Common myeloid progenitor, CD34-positive (primary cell): Measurements from ENCODE around the gene CCDC12.

Experiments used
- CTCF ChIA-PET: fragments of 350-600 bp; sonication (Branson Sonifier 250); formaldehyde crosslinking; loops from one replicate; lab custom pipeline; 2021; ENCODE audit warnings: antibody characterized with exemption; lab: Charles Lee
- POLR2A ChIA-PET: fragments of 350-600 bp; sonication (Branson Sonifier 250); formaldehyde crosslinking; loops from one replicate; lab custom pipeline; 2021; ENCODE audit warnings: antibody characterized with exemption; lab: Charles Lee
- DNase-seq, 3 donors: peaks; one replicate each; pipeline versions ENCODE4 v3.0.0 to v3.0.0-alpha.2; 2013
- H3K27ac ChIP-seq, 2 experiments: 1 replicate in 1 of 2; 2 replicates in 1 of 2; pipeline ENCODE4 v1.7.0; 2013; ENCODE audit warnings: inconsistent platforms in 2 of 2, low read length in 2 of 2, mild to moderate bottlenecking in 2 of 2, low read depth in 1 of 2, moderate library complexity in 1 of 2; ENCODE audit not compliant: severe bottlenecking in 2 of 2, insufficient read depth in 1 of 2, poor library complexity in 1 of 2
- H3K27me3 ChIP-seq, 5 experiments: replicated peaks in 2 of 5; 1 replicate in 3 of 5; 2 replicates in 2 of 5; pipeline versions ENCODE4 v1.6.1 to v1.7.0; 2013; ENCODE audit warnings: low read length in 4 of 5, mild to moderate bottlenecking in 2 of 5, moderate library complexity in 2 of 5, inconsistent platforms in 1 of 5; ENCODE audit not compliant: insufficient read depth in 5 of 5, control insufficient read depth in 4 of 5
- H3K36me3 ChIP-seq, 4 experiments: 1 replicate in 2 of 4; 2 replicates in 2 of 4; pipeline versions ENCODE4 v1.6.1 to v1.7.0; 2013; ENCODE audit warnings: low read length in 3 of 4, control low read depth in 1 of 4, mild to moderate bottlenecking in 1 of 4; ENCODE audit not compliant: control insufficient read depth in 4 of 4, insufficient read depth in 4 of 4
- H3K4me1 ChIP-seq, 4 experiments: 1 replicate in 3 of 4; 2 replicates in 1 of 4; pipeline versions ENCODE4 v1.6.1 to v1.7.1; 2013; ENCODE audit warnings: low read length in 3 of 4, mild to moderate bottlenecking in 3 of 4, control low read depth in 1 of 4, inconsistent platforms in 1 of 4, moderate library complexity in 1 of 4; ENCODE audit not compliant: control insufficient read depth in 4 of 4, insufficient read depth in 4 of 4; ENCODE audit errors: control extremely low read depth in 1 of 4
- H3K4me3 ChIP-seq, 7 experiments: 1 replicate in 4 of 7; 2 replicates in 3 of 7; pipeline versions ENCODE4 v1.5.1 to v1.7.0; 2013; ENCODE audit warnings: mild to moderate bottlenecking in 7 of 7, low read length in 6 of 7, moderate library complexity in 6 of 7, inconsistent platforms in 2 of 7, low read depth in 2 of 7, control low read depth in 1 of 7; ENCODE audit not compliant: insufficient read depth in 4 of 7, control insufficient read depth in 1 of 7; ENCODE audit errors: extremely low read depth in 1 of 7
- H3K9me3 ChIP-seq, 5 experiments: 1 replicate in 4 of 5; 2 replicates in 1 of 5; pipeline versions ENCODE4 v1.6.1 to v1.7.1; 2013; ENCODE audit warnings: low read length in 4 of 5, mild to moderate bottlenecking in 2 of 5, inconsistent platforms in 1 of 5, low read depth in 1 of 5, moderate library complexity in 1 of 5; ENCODE audit not compliant: control insufficient read depth in 4 of 5, insufficient read depth in 2 of 5; ENCODE audit errors: control extremely low read depth in 1 of 5
- WGBS: methylation state at CpG from one replicate; pipeline ENCODE4 v1.1.5; 2013; ENCODE audit not compliant: insufficient coverage; 5-methylcytosine and 5-hydroxymethylcytosine counted together

The CCDC12 gene

GRCh38 chr3:46893146-46893748 is 83.3 kb downstream of the CCDC12 start:
- no peaks in the 10 kb centered on the region for H3K36me3 ChIP-seq
- WGBS: 100% methylated on average over 3 of the region's 6 CpGs
- ChIA-PET CTCF (interaction anchor here (1.3 to 9.0 kb wide), 9 partner anchors 9 to 185 kb away, joined by 4 to 68 read pairs (median 15); no protein-coding TSS in a partner anchor), POLR2A (no interaction called here)
- H3K27ac ChIP-seq: no peak overlapping the region
- no peaks in the 10 kb centered on the region for H3K9me3 ChIP-seq
- peaks cover 0 to 28% (median 22%) of the 10 kb centered on the region in 4 experiments for H3K4me1 ChIP-seq
- peaks cover 0 to 9% (median 6%) of the 10 kb centered on the region in 5 experiments for H3K27me3 ChIP-seq
- no peak for DNase-seq
- H3K4me3 ChIP-seq: no peak overlapping the region

DNA sequence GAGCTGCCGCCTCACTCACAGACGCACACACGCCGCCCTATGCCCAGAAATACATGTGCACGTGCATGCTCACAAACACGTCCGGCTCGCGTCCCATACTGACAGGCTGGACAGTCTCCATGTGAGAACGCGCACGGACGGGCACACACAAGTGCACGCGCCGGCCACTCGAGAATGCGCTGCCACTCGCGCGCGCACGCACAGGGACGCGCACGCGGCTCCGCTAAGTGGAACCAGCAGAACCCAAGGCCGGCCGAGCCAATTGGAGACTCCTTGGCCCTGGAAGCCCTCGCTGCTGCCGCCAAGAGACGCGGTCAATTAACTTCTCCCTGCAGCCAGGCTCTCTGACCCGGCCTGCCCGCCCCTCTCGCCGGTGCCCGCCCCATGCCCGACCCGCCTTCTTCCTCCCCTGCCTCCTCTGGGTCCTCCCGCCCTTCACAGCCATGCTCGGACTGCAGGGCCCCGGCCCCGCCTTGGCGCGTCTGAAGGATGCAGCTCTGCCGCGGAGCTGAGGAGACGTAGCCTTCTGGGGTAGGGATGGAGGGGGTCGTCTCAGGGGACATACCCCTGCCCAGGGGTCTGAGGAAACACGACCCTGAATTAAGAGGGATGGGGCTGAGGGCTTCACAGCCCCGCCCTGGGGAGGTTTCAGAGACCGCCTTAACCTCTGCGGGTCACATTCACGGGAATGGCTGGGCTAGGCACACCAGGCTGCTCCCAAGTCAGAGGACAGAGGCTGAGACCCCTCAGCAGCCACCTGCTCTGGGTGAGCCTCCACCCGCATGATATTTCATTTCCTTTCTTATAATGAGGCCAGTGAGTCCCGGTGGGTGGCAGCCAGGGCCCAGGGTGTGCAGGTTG is 84.0 kb downstream of the CCDC12 start:
- Histone ChIP-seq H3K27ac (no peak overlapping the region), H3K4me3 (peak overlapping the region in 5 of 7 experiments; percentile 39 to 72 (median 57)), H3K36me3 (no peaks in the 10 kb centered on the region), H3K27me3 (peaks cover 0 to 2% (median 0%) of the 10 kb centered on the region in 5 experiments), H3K4me1 (peaks cover 0 to 27% (median 21%) of the 10 kb centered on the region in 4 experiments), H3K9me3 (no peaks in the 10 kb centered on the region)
- DNase-seq: peak; percentile 34 to 54 (median 40)
- 5% methylated on average over 50 of the region's 58 CpGs for WGBS
- ChIA-PET POLR2A (no interaction called here), CTCF (interaction anchor here (1.1 to 9.0 kb wide), 9 partner anchors 8 to 184 kb away, joined by 4 to 68 read pairs (median 17); no protein-coding TSS in a partner anchor)

DNA sequence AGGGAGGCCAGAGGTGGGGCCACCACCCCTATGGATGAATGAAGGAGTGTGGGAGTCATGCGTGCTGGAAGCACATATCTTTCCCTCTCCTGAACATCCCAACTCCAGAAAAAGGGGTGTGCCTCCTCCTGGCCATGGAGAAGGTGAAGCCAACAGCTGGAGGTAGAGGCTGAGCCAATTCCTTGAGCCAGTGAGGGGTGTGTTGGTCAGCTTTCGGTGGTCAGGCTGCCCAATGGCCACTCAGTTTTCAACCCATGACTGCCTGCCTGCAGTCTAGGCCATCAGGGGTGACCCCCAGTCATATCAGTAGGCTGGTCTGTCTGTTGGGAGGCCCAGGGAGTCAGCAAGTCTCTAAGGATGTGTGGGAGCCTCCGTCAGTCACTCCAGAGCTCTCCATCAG is 85.4 kb downstream of the CCDC12 start:
- POLR2A ChIA-PET: interaction anchor here (1.1 kb wide), 1 partner anchor 18 kb away, joined by 3 read pairs; no protein-coding TSS in a partner anchor
- Histone ChIP-seq H3K9me3 (no peaks in the 10 kb centered on the region), H3K27ac (no peak overlapping the region), H3K4me1 (peaks cover 0 to 27% (median 21%) of the 10 kb centered on the region in 4 experiments), H3K4me3 (no peak overlapping the region), H3K36me3 (no peaks in the 10 kb centered on the region), H3K27me3 (peaks cover 0 to 2% (median 0%) of the 10 kb centered on the region in 5 experiments)
- no peak for DNase-seq
- 92% methylated on average over 3 of the region's 3 CpGs for WGBS
- CTCF ChIA-PET: interaction anchor here (0.9 to 8.3 kb wide), 11 partner anchors 10 to 227 kb away, joined by 3 to 68 read pairs (median 5); no protein-coding TSS in a partner anchor

DNA sequence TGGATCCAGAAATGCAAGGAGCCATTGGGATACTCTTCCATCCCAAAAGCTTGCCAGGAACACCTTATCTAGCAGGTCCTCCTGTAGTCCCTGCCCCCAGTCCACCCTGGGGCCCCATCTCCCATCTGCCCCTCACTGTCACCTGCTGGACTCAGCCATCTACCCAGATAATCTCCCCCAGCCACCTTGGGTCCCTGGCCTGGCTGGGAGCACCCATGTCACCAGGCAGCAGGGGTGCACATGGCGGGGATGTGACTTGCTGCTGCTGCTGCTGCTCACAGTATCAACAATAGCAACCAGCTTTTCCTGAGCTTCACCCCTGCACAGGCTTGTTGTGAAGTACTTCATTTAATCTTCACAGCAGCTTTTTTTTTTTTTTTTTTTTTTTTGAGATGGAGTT is 86.4 kb downstream of the CCDC12 start:
- Histone ChIP-seq H3K9me3 (no peaks in the 10 kb centered on the region), H3K27me3 (peaks cover 0 to 3% (median 0%) of the 10 kb centered on the region in 5 experiments), H3K4me1 (peaks cover 0 to 27% (median 21%) of the 10 kb centered on the region in 4 experiments), H3K4me3 (no peak overlapping the region), H3K36me3 (no peaks in the 10 kb centered on the region), H3K27ac (no peak overlapping the region)
- WGBS: 100% methylated on average over 1 of the region's 1 CpG
- ChIA-PET POLR2A (interaction anchor here (1.1 kb wide), 1 partner anchor 17 kb away, joined by 3 read pairs; no protein-coding TSS in a partner anchor), CTCF (interaction anchor here (0.9 to 8.3 kb wide), 10 partner anchors 11 to 187 kb away, joined by 3 to 68 read pairs (median 4); partner anchors contain the start of gene MYL3)
- peak in 2 of 3 donors; percentile 31 to 55 for DNase-seq

DNA sequence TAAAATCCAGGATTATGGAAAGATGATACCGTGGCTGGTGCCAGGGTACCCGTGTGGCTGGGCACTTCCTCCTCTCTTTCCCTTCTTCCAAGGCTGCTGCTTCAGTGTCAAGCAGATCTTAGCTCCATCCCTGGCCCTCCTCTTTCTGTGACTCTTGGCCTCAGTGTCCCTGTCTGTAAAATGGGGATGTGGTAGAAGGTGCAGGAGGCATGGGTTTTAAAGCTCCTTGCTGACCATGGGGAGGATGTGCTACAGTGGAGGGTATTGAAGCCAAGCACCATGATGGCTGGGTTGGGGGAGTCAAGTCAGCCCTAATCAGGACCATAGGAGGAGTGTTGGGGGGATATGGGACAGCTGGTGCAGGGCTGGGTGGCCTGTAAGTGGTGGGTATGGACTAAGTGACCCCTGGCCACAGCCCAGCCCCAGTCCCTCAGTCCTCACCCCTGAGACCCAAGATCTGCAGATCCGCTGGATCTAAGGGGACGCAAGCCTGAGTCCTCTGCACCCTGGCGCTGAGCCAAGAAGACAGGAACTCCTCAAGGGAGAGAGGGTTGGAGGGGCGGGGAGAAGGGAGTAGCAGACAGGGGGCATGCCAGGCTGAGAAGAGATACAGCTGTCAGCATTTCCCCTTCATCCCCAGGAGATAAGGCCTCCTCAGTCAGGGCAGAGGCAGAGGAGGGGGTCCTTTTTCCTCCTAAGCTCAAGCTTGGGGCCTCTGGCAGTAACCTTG is 87.0 kb downstream of the CCDC12 start:
- POLR2A ChIA-PET: no interaction called here
- CTCF ChIA-PET: interaction anchor here (0.7 to 8.3 kb wide), 11 partner anchors 11 to 323 kb away, joined by 3 to 68 read pairs (median 4); partner anchors contain the start of gene MYL3
- peaks cover 0 to 7% (median 4%) of the 10 kb centered on the region in 5 experiments for H3K27me3 ChIP-seq
- H3K9me3 ChIP-seq: no peaks in the 10 kb centered on the region
- H3K27ac ChIP-seq: no peak overlapping the region
- 42% methylated on average over 4 of the region's 6 CpGs for WGBS
- DNase-seq: peak; percentile 59 to 79 (median 75)
- H3K36me3 ChIP-seq: no peaks in the 10 kb centered on the region
- peaks cover 0 to 27% (median 21%) of the 10 kb centered on the region in 4 experiments for H3K4me1 ChIP-seq
- no peak overlapping the region for H3K4me3 ChIP-seq

GRCh38 chr3:46888705-46889104 is 87.8 kb downstream of the CCDC12 start:
- Histone ChIP-seq H3K36me3 (no peaks in the 10 kb centered on the region), H3K4me1 (peaks cover 0 to 27% (median 21%) of the 10 kb centered on the region in 4 experiments), H3K9me3 (no peaks in the 10 kb centered on the region), H3K27ac (no peak overlapping the region), H3K27me3 (peaks cover 0 to 15% (median 12%) of the 10 kb centered on the region in 5 experiments), H3K4me3 (no peak overlapping the region)
- POLR2A ChIA-PET: no interaction called here
- 88% methylated on average over 9 of the region's 13 CpGs for WGBS
- CTCF ChIA-PET: interaction anchor here (1.2 to 8.3 kb wide), 8 partner anchors 10 to 42 kb away, joined by 3 to 68 read pairs (median 7); no protein-coding TSS in a partner anchor
- DNase-seq: no peak
